CD8-positive, alpha-beta memory T cell (primary cell): Measurements from ENCODE around the gene SEZ6L2. TPM values are rescaled to one million over a fixed set of nuclear protein-coding genes. Genes with fewer than 3 reads are reported as not detected.
"Not testable (repeated sequence)": the region's sequence is repeated elsewhere in the genome, so short reads cannot be mapped to it uniquely, and the experiment has no call there.

Experiments used
- CTCF ChIA-PET: fragments of 350-600 bp; sonication (Branson Sonifier 250); formaldehyde crosslinking; loops from one replicate; lab custom pipeline; 2021; ENCODE audit warnings: antibody characterized with exemption; lab: Charles Lee
- POLR2A ChIA-PET: fragments of 350-600 bp; sonication (Branson Sonifier 250); formaldehyde crosslinking; loops from one replicate; lab custom pipeline; 2021; ENCODE audit warnings: antibody characterized with exemption; lab: Charles Lee
- DNase-seq, 5 donors: peaks; one replicate each; pipeline versions ENCODE4 v3.0.0 to v3.0.0-alpha.2; 2020 to 2022; ENCODE audit warnings: mixed read lengths in 1 of 5
- H3K27ac ChIP-seq: one replicate; pipeline ENCODE4 v1.7.0; 2013; ENCODE audit warnings: low read depth, mild to moderate bottlenecking, low read length, moderate library complexity
- H3K27me3 ChIP-seq: 2 replicates; pipeline ENCODE4 v1.7.0; 2013; ENCODE audit warnings: low read length, mild to moderate bottlenecking; ENCODE audit not compliant: insufficient read depth, poor library complexity, severe bottlenecking
- H3K36me3 ChIP-seq: 2 replicates; pipeline ENCODE4 v1.7.0; 2013; ENCODE audit warnings: mild to moderate bottlenecking, low read length, moderate library complexity; ENCODE audit not compliant: insufficient read depth
- H3K4me1 ChIP-seq: 2 replicates; pipeline ENCODE4 v1.7.0; 2013; ENCODE audit warnings: mild to moderate bottlenecking, low read length, moderate library complexity; ENCODE audit not compliant: insufficient read depth
- H3K4me3 ChIP-seq: 2 replicates; pipeline ENCODE4 v1.7.0; 2013; ENCODE audit warnings: mild to moderate bottlenecking, low read length
- H3K9me3 ChIP-seq: 2 replicates; pipeline ENCODE4 v1.7.0; 2013; ENCODE audit warnings: mild to moderate bottlenecking, low read length
- H3K27ac Mint-ChIP-seq, 8 donors: one replicate each; pipeline ENCODE4 v1.8.0; 2020 to 2021; ENCODE audit warnings: mixed read lengths in 8 of 8, mild to moderate bottlenecking in 6 of 8, inconsistent platforms in 3 of 8, moderate library complexity in 3 of 8
- H3K27me3 Mint-ChIP-seq, 2 donors: one replicate each; pipeline ENCODE4 v1.8.0; 2020 to 2021; ENCODE audit warnings: mixed read lengths in 2 of 2, mild to moderate bottlenecking in 1 of 2, moderate library complexity in 1 of 2
- H3K36me3 Mint-ChIP-seq, 3 donors: one replicate each; pipeline ENCODE4 v1.8.0; 2020 to 2021; ENCODE audit warnings: mixed read lengths in 3 of 3, inconsistent platforms in 1 of 3, mild to moderate bottlenecking in 1 of 3
- H3K4me1 Mint-ChIP-seq, 3 donors: one replicate each; pipeline ENCODE4 v1.8.0; 2020 to 2021; ENCODE audit warnings: mixed read lengths in 3 of 3, inconsistent platforms in 1 of 3, mild to moderate bottlenecking in 1 of 3
- H3K4me3 Mint-ChIP-seq, 7 donors: one replicate each; pipeline ENCODE4 v1.8.0; 2020 to 2021; ENCODE audit warnings: mixed read lengths in 7 of 7, mild to moderate bottlenecking in 6 of 7, moderate library complexity in 4 of 7, inconsistent platforms in 2 of 7
- H3K9me3 Mint-ChIP-seq, 5 donors: one replicate each; pipeline ENCODE4 v1.8.0; 2020 to 2022; ENCODE audit warnings: mixed read lengths in 5 of 5, mild to moderate bottlenecking in 3 of 5, moderate library complexity in 2 of 5, inconsistent platforms in 1 of 5
- polyA plus RNA-seq: library from polyadenylated mRNA; unstranded; fragments of 300-500 nt; fragmentation: Illumina TruSeq; gene quantifications from one replicate; pipeline ENCODE4 v1.2.3, GENCODE V29; 2021
- total RNA-seq, 2 experiments: library from RNA; stranded (reverse); gene quantifications; one replicate each; pipeline ENCODE4 v1.2.3, GENCODE V29; 2021

The SEZ6L2 gene
- under 1 TPM; 0.07 to 0.15 TPM for total RNA-seq
- not detected for polyA plus RNA-seq

DNA sequence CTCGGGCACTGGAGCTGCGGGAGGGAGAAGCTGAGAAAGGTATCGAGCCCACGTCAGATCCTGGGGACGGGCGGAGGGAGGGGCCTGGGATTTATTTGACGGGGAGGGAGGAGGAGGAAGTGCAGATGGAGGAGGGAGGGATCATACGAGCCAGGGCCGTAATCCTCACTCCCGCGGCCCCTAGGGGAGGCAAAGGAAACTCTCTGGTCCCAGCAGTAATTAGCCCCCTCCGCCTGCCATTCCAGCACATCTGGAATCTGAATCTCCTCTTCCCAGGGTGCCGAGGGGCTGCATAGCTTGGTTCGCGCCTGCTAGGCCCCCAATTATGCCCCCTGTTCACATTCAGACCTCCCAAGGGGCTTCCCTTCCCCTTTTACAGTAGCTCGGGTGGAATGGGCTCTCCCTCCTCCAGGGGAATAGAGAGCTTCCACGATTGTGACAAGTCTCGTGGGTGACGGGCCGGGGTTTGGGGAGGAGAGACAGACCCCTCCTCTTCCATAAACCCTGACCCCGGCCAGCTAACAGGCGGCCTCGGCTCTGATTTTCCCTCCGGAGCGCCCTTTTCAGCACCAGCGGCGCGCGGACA, at the start of gene SEZ6L2:
Gene SEZ6L2 (minus strand): TSS at position 35 of the 586 bp plus-strand sequence. CDS start 531 bp downstream, outside the sequence.
- Mint-ChIP-seq H3K4me3 (peak within 1 kb of the TSS; percentile 34 to 78 (median 62)), H3K4me1 (peaks cover 0 to 9% (median 5%) of the 10 kb centered on the region in 3 donors), H3K36me3 (peaks cover 0 to 3% (median 0%) of the 10 kb centered on the region in 3 donors), H3K27ac (no peak within 1 kb of the TSS), H3K27me3 (peaks cover 16 to 32% of the 10 kb centered on the region in 2 donors), H3K9me3 (no peaks in the 10 kb centered on the region)
- POLR2A ChIA-PET, result interaction anchor here (0.6 to 1.0 kb wide), 3 partner anchors 78 to 233 kb away, joined by 3 read pairs; no protein-coding TSS in a partner anchor
- H3K27ac ChIP-seq, result no peak within 1 kb of the TSS
- peak within 1 kb of the TSS; percentile 47 for H3K4me3 ChIP-seq
- no peaks in the 10 kb centered on the region for H3K36me3 ChIP-seq
- DNase-seq, result peak in 1 of 5 donors; percentile 80
- H3K27me3 ChIP-seq, result peaks cover 26% of the 10 kb centered on the region
- CTCF ChIA-PET, result interaction anchor here (1.3 to 1.4 kb wide), 2 partner anchors 26 to 199 kb away, joined by 3 read pairs; partner anchors contain the start of gene KCTD13
- no peaks in the 10 kb centered on the region for H3K9me3 ChIP-seq
- H3K4me1 ChIP-seq, result peaks cover 7% of the 10 kb centered on the region

- Histone ChIP-seq H3K9me3 (no peaks in the 10 kb centered on the region), H3K27ac (no peak overlapping the region), H3K4me1 (no peaks in the 10 kb centered on the region), H3K27me3 (no peaks in the 10 kb centered on the region), H3K36me3 (no peaks in the 10 kb centered on the region), H3K4me3 (no peak overlapping the region)
- CTCF ChIA-PET, result interaction anchor here (0.7 to 0.8 kb wide), 2 partner anchors 10 to 38 kb away, joined by 3 read pairs; no protein-coding TSS in a partner anchor
- Mint-ChIP-seq H3K36me3 (peaks cover 0 to 4% (median 0%) of the 10 kb centered on the region in 3 donors), H3K9me3 (peaks cover 0 to 6% (median 3%) of the 10 kb centered on the region in 5 donors), H3K27ac (no peak overlapping the region), H3K4me1 (no peaks in the 10 kb centered on the region), H3K27me3 (peaks cover 4 to 23% of the 10 kb centered on the region in 2 donors), H3K4me3 (no peak overlapping the region)
- POLR2A ChIA-PET, result no interaction called here
- DNase-seq, result no peak
Observed at GRCh38 chr16:29947897-29948296, 48.5 kb upstream of the SEZ6L2 start.

GRCh38 chr16:29943846-29944799, 44.8 kb upstream of the SEZ6L2 start:
- H3K4me3 Mint-ChIP-seq, result no peak overlapping the region
- no peaks in the 10 kb centered on the region for H3K4me1 ChIP-seq
- H3K27ac ChIP-seq, result peak overlapping the region; percentile 65
- H3K4me3 ChIP-seq, result no peak overlapping the region
- DNase-seq, result no peak
- no peaks in the 10 kb centered on the region for H3K9me3 ChIP-seq
- H3K27me3 Mint-ChIP-seq, result peaks cover 4% of the 10 kb centered on the region in 2 donors
- no peaks in the 10 kb centered on the region for H3K9me3 Mint-ChIP-seq
- H3K27ac Mint-ChIP-seq, result peak overlapping the region in 1 of 8 donors; percentile 7
- H3K36me3 Mint-ChIP-seq, result no peaks in the 10 kb centered on the region
- H3K27me3 ChIP-seq, result no peaks in the 10 kb centered on the region
- no peaks in the 10 kb centered on the region for H3K36me3 ChIP-seq
- H3K4me1 Mint-ChIP-seq, result no peaks in the 10 kb centered on the region
- ChIA-PET POLR2A (no interaction called here), CTCF (interaction anchor here (1.4 kb wide), 1 partner anchor 28 kb away, joined by 3 read pairs; no protein-coding TSS in a partner anchor)

- ChIA-PET CTCF (no interaction called here), POLR2A (no interaction called here)
- Mint-ChIP-seq H3K4me3 (no peak overlapping the region), H3K9me3 (no peaks in the 10 kb centered on the region), H3K27ac (no peak overlapping the region), H3K36me3 (no peaks in the 10 kb centered on the region), H3K27me3 (peaks cover 9 to 12% of the 10 kb centered on the region in 2 donors), H3K4me1 (no peaks in the 10 kb centered on the region)
- Histone ChIP-seq H3K4me3 (no peak overlapping the region), H3K27ac (no peak overlapping the region), H3K36me3 (no peaks in the 10 kb centered on the region), H3K4me1 (no peaks in the 10 kb centered on the region), H3K27me3 (no peaks in the 10 kb centered on the region), H3K9me3 (no peaks in the 10 kb centered on the region)
- no peak for DNase-seq
Observed at GRCh38 chr16:29940656-29941055, 41.3 kb upstream of the SEZ6L2 start.

GRCh38 chr16:29931750-29932149, 32.4 kb upstream of the SEZ6L2 start:
- H3K4me1 Mint-ChIP-seq, DNase-seq, H3K4me3 ChIP-seq, H3K27ac ChIP-seq, H3K27me3 ChIP-seq, CTCF ChIA-PET, H3K36me3 ChIP-seq, H3K36me3 Mint-ChIP-seq, H3K9me3 ChIP-seq, H3K9me3 Mint-ChIP-seq, H3K4me3 Mint-ChIP-seq, H3K27ac Mint-ChIP-seq, H3K4me1 ChIP-seq: not testable (repeated sequence)
- peaks cover 4 to 13% of the 10 kb centered on the region in 2 donors for H3K27me3 Mint-ChIP-seq
- POLR2A ChIA-PET, result interaction anchor here (0.6 kb wide), 1 partner anchor 876 kb away, joined by 3 read pairs; no protein-coding TSS in a partner anchor

DNA sequence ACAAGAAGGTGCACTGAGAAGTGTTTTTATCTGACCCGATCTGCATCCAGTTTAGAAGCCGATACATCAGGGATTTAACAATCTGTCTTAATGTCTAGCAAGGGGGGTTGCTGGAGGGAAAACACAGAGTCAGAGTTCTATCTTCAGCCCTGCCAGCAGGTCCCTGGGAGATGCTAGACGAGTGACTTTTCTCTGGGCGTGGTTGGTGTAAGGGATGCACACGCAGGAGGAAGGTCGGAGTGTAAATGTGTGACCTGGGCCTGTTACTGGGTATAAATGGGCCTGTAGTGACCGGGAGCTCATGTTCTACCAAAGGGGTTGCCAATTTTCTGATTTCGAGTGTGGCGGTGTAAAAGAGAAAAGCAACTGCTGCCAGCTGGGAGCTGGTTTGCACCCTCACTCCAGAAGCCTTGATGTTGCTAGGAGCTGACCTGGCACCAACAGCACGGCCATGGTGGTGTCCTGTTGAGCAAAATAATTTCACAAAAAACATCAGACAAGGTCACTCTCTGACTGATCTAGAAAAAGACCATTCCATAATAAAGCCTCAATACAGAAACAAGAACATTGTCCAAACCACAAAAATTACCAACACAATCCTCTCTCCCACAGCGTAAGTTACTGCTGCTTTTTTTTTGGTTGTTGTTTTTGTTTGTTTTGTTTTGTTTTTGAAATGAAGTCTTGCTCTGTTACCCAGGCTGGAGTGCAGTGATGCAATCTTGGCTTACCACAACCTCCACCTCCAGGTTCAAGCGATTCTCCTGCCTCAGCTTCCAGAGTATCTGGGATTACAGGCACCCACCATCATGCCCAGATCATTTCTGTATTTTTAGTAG, 27.9 kb upstream of the SEZ6L2 start:
- peaks cover 0 to 22% (median 0%) of the 10 kb centered on the region in 3 donors for H3K36me3 Mint-ChIP-seq
- POLR2A ChIA-PET, result interaction anchor here (0.9 to 1.9 kb wide), 3 partner anchors 34 to 101 kb away, joined by 3 to 15 read pairs (median 11); partner anchors contain the start of genes TAOK2 and TMEM219
- no peaks in the 10 kb centered on the region for H3K9me3 Mint-ChIP-seq
- H3K36me3 ChIP-seq, result peaks cover 3% of the 10 kb centered on the region
- no peak overlapping the region for H3K27ac ChIP-seq
- CTCF ChIA-PET, result interaction anchor here (0.9 to 1.5 kb wide), 5 partner anchors 11 to 79 kb away, joined by 3 to 6 read pairs (median 4); partner anchors contain the start of genes TAOK2 and TMEM219
- H3K27ac Mint-ChIP-seq, result peak overlapping the region in 7 of 8 donors; percentile 44 to 98 (median 95)
- peaks cover 0 to 2% of the 10 kb centered on the region in 2 donors for H3K27me3 Mint-ChIP-seq
- no peaks in the 10 kb centered on the region for H3K9me3 ChIP-seq
- peaks cover 18% of the 10 kb centered on the region for H3K4me1 ChIP-seq
- H3K4me1 Mint-ChIP-seq, result peaks cover 35 to 45% (median 39%) of the 10 kb centered on the region in 3 donors
- H3K27me3 ChIP-seq, result no peaks in the 10 kb centered on the region
- peak overlapping the region; percentile 94 for H3K4me3 ChIP-seq
- no peak for DNase-seq
- H3K4me3 Mint-ChIP-seq, result peak overlapping the region; percentile 93 to 98 (median 94)

GRCh38 chr16:29926711-29927052, 27.3 kb upstream of the SEZ6L2 start:
- Histone ChIP-seq H3K4me1 (peaks cover 18% of the 10 kb centered on the region), H3K27me3 (no peaks in the 10 kb centered on the region), H3K4me3 (peak overlapping the region; percentile 94), H3K36me3 (peaks cover 4% of the 10 kb centered on the region), H3K9me3 (no peaks in the 10 kb centered on the region), H3K27ac (peak overlapping the region; percentile 81)
- H3K4me1 Mint-ChIP-seq, result peaks cover 35 to 51% (median 45%) of the 10 kb centered on the region in 3 donors
- peaks cover 0 to 28% (median 0%) of the 10 kb centered on the region in 3 donors for H3K36me3 Mint-ChIP-seq
- CTCF ChIA-PET, result interaction anchor here (0.9 to 1.6 kb wide), 6 partner anchors 10 to 226 kb away, joined by 3 to 6 read pairs (median 4); partner anchors contain the start of genes TAOK2 and TMEM219
- H3K9me3 Mint-ChIP-seq, result no peaks in the 10 kb centered on the region
- peak overlapping the region; percentile 89 to 98 (median 96) for H3K27ac Mint-ChIP-seq
- peak overlapping the region; percentile 93 to 98 (median 94) for H3K4me3 Mint-ChIP-seq
- no peak for DNase-seq
- H3K27me3 Mint-ChIP-seq, result no peaks in the 10 kb centered on the region
- POLR2A ChIA-PET, result interaction anchor here (0.6 to 1.9 kb wide), 4 partner anchors 35 to 247 kb away, joined by 3 to 15 read pairs (median 7); partner anchors contain the start of genes TAOK2 and TMEM219
